NCI-H128 (cell line): ENCODE data around the gene ANXA2.

Source experiments
- DNase-seq: peaks from one replicate; lab custom pipeline; 2025; ENCODE audit not compliant: unreplicated experiment; lab: John Stamatoyannopoulos, UW

ANXA2 gene

DNA sequence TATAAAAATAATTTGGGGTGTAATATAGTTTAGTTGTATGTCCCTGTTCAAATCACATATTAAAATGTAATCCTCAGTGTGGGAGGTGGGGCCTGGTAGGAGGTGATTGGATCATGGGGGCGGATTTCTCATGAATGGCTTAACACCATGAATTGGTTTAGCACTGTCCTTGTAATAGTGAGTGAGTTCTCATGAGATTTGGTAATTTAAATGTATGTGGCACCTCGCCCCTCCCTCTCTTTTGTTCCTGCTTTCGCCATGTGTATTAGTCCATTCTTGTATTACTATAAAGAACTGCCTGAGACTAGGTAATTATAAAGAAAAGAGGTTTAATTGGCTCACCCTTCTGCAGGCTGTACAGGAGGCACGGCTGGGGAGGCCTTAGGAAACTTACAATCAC lies 83.9 kb downstream of the ANXA2 start:
- DNase-seq = no peak

GRCh38 chr15:60307034-60307433 lies 90.8 kb downstream of the ANXA2 start:
- DNase-seq = no peak

- DNase-seq = no peak
Measured at GRCh38 chr15:60301024-60301423, 96.8 kb downstream of the ANXA2 start.

DNA sequence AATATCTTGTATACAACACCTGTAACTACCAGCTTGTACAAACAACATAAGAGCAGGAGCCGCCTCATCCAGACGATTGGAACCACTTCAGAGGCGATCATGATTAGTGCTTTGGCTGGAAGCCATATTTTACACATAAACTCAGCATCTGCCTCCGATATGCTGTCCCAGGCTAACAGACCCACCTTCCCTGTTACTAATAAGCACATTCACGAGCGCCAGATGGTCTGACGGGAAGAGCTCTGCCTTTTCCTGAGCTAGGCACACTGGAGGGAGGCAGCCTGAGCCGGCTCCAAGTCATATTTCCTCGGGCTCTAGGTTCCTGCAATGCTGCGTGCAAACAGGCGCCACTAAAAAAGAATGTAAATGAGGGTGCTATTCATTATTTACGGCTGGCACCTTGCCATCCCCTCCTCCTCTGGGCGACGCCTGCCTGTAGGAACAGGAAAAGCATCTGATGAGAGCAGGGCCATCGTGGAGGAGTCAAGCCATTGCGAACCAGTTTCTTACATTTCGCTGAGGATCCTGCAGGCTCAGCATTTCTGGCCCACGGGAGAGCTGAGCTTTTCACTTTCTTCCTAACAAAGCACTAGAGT lies 98.2 kb downstream of the ANXA2 start:
- peak; percentile 86 for DNase-seq
